HepG2 (cell line): Measurements from ENCODE around the gene LTBR. TPM values are rescaled to one million over a fixed set of nuclear protein-coding genes. Genes with fewer than 3 reads are reported as not detected.
A peak's percentile ranks its signal among the peaks of the same experiment; 100 is the strongest.

ENCODE experiments used
- CC2D1A ChIP-seq: sonication (generic); formaldehyde crosslinking; IDR thresholded peaks from 2 replicates; pipeline ENCODE4 v1.8.1; 2023; ENCODE audit warnings: mild to moderate bottlenecking, missing genetic modification reagents
- ELF3 ChIP-seq: IDR thresholded peaks from 2 replicates; pipeline ENCODE4 v1.6.1; 2016; ENCODE audit warnings: missing genetic modification reagents, missing compliant biosample characterization
- EZH2 ChIP-seq: conservative IDR thresholded peaks from 2 replicates; pipeline ENCODE4 v1.6.1; 2012; ENCODE audit warnings: mild to moderate bottlenecking, low read depth, low read length, moderate library complexity
- HNRNPLL ChIP-seq: fragments of 200-400 bp; formaldehyde crosslinking; IDR thresholded peaks from 2 replicates; pipeline ENCODE4 v1.6.1; 2017; ENCODE audit warnings: mild to moderate bottlenecking, low read depth, low read length; ENCODE audit not compliant: poor library complexity, severe bottlenecking
- JUND ChIP-seq: sonication (generic); formaldehyde crosslinking; IDR thresholded peaks from 2 replicates; pipeline ENCODE4 v1.8.0; 2022; ENCODE audit warnings: mild to moderate bottlenecking, missing genetic modification reagents
- MED8 ChIP-seq: sonication (generic); formaldehyde crosslinking; IDR thresholded peaks from 2 replicates; pipeline ENCODE4 v1.8.1; 2023; ENCODE audit warnings: mild to moderate bottlenecking, missing genetic modification reagents; ENCODE audit not compliant: insufficient replicate concordance
- NR2C2 ChIP-seq: sonication (generic); formaldehyde crosslinking; IDR thresholded peaks from 2 replicates; pipeline ENCODE4 v1.4.0; 2020; ENCODE audit warnings: missing genetic modification reagents, mild to moderate bottlenecking, moderate library complexity, borderline replicate concordance
- PTBP1 ChIP-seq: fragments of 200-400 bp; formaldehyde crosslinking; IDR thresholded peaks from 2 replicates; pipeline ENCODE4 v1.6.1; 2018; ENCODE audit warnings: low read length, low read depth; ENCODE audit not compliant: poor library complexity, severe bottlenecking
- SMARCC2 ChIP-seq: fragments of 450-650 bp; IDR thresholded peaks from 2 replicates; pipeline ENCODE4 v1.6.1; 2017; ENCODE audit warnings: antibody characterized with exemption, mild to moderate bottlenecking
- SRSF1 ChIP-seq: fragments of 200-400 bp; formaldehyde crosslinking; optimal IDR thresholded peaks from 2 replicates; pipeline ENCODE3; 2017; ENCODE audit warnings: mild to moderate bottlenecking, low read depth, low read length, moderate library complexity
- ZNF232 ChIP-seq: sonication (generic); formaldehyde crosslinking; IDR thresholded peaks from 2 replicates; pipeline ENCODE4 v1.4.0; 2020; ENCODE audit warnings: missing genetic modification reagents, borderline replicate concordance
- ZNF274 ChIP-seq: sonication (generic); formaldehyde crosslinking; IDR thresholded peaks from 2 replicates; pipeline ENCODE4 v1.5.1; 2020; ENCODE audit warnings: mild to moderate bottlenecking, missing genetic modification reagents
- ZNF329 ChIP-seq: sonication (generic); formaldehyde crosslinking; IDR thresholded peaks from 2 replicates; pipeline ENCODE4 v1.9.0; 2021; ENCODE audit warnings: low read depth, mild to moderate bottlenecking, missing genetic modification reagents
- ZNF354B ChIP-seq: sonication (generic); formaldehyde crosslinking; IDR thresholded peaks from 2 replicates; pipeline ENCODE4 v1.8.0; 2022; ENCODE audit warnings: mild to moderate bottlenecking, missing genetic modification reagents
- ZNF576 ChIP-seq: sonication (generic); formaldehyde crosslinking; IDR thresholded peaks from 2 replicates; pipeline ENCODE4 v1.4.0; 2020; ENCODE audit warnings: mild to moderate bottlenecking, missing genetic modification reagents
- ZSCAN20 ChIP-seq: sonication (generic); formaldehyde crosslinking; IDR thresholded peaks from 2 replicates; pipeline ENCODE4 v1.4.0; 2020; ENCODE audit warnings: missing genetic modification reagents, mild to moderate bottlenecking, borderline replicate concordance
- polyA plus RNA-seq, 8 experiments: library from polyadenylated mRNA; depleted of rRNA in 3 of 8; stranded (reverse) in 7 of 8; unstranded in 1 of 8; fragments of >200 nt; fragmentation: Illumina TruSeq in 4 of 8; extraction: Trizol in 4 of 8; gene quantifications; 2 replicates each; pipeline versions ENCODE4 v1.2.1 to v1.2.3, GENCODE V29; 2011 to 2016; ENCODE audit warnings: low read depth in 4 of 8, missing spikeins in 1 of 8, mixed read lengths in 1 of 8; ENCODE audit not compliant: insufficient read depth in 1 of 8
- total RNA-seq, 5 experiments: library from RNA; depleted of rRNA; stranded (reverse); fragments of >200 nt; fragmentation: Illumina TruSeq; extraction: Trizol; gene quantifications; 2 replicates each; pipeline ENCODE4 v1.2.3, GENCODE V29; 2016; ENCODE audit warnings: low read depth in 1 of 5
- TF ChIP-seq, protein P1 (sequence below): sonication (generic); formaldehyde crosslinking; conservative IDR thresholded peaks from 2 replicates; pipeline ENCODE4 v1.4.0; 2020; ENCODE audit warnings: mild to moderate bottlenecking, missing genetic modification reagents, moderate library complexity
- TF ChIP-seq, protein P2 (sequence below): sonication (generic); formaldehyde crosslinking; IDR thresholded peaks from 2 replicates; pipeline ENCODE4 v1.4.0; 2020; ENCODE audit warnings: missing genetic modification reagents
- TF ChIP-seq, protein P3 (sequence below): conservative IDR thresholded peaks from 2 replicates; pipeline ENCODE4 v1.6.1; 2018; ENCODE audit warnings: missing genetic modification reagents
- TF ChIP-seq, protein P4 (sequence below): sonication (generic); formaldehyde crosslinking; IDR thresholded peaks from 2 replicates; pipeline ENCODE4 v1.4.0; 2020; ENCODE audit warnings: missing genetic modification reagents
- TF ChIP-seq, protein P5 (sequence below): sonication (generic); formaldehyde crosslinking; IDR thresholded peaks from 2 replicates; pipeline ENCODE4 v1.4.0; 2020; ENCODE audit warnings: missing genetic modification reagents

The LTBR gene
- total and polyA plus RNA-seq, 2 of the 13 experiments (the other 11 are each of a cell fraction or from before 2014, with no cell fraction given): 31.4 to 34.8 TPM

GRCh38 chr12:6336079-6336888, 47.7 kb upstream of the LTBR start (continued):
- TF ChIP-seq, protein P1, sequence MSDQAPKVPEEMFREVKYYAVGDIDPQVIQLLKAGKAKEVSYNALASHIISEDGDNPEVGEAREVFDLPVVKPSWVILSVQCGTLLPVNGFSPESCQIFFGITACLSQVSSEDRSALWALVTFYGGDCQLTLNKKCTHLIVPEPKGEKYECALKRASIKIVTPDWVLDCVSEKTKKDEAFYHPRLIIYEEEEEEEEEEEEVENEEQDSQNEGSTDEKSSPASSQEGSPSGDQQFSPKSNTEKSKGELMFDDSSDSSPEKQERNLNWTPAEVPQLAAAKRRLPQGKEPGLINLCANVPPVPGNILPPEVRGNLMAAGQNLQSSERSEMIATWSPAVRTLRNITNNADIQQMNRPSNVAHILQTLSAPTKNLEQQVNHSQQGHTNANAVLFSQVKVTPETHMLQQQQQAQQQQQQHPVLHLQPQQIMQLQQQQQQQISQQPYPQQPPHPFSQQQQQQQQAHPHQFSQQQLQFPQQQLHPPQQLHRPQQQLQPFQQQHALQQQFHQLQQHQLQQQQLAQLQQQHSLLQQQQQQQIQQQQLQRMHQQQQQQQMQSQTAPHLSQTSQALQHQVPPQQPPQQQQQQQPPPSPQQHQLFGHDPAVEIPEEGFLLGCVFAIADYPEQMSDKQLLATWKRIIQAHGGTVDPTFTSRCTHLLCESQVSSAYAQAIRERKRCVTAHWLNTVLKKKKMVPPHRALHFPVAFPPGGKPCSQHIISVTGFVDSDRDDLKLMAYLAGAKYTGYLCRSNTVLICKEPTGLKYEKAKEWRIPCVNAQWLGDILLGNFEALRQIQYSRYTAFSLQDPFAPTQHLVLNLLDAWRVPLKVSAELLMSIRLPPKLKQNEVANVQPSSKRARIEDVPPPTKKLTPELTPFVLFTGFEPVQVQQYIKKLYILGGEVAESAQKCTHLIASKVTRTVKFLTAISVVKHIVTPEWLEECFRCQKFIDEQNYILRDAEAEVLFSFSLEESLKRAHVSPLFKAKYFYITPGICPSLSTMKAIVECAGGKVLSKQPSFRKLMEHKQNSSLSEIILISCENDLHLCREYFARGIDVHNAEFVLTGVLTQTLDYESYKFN (CRISPR knock-in tag): peak; percentile 62; the same call in 1 of the 2 replicates
- TF ChIP-seq ZSCAN20 (CRISPR knock-in tag): no peak
- TF ChIP-seq EZH2: no peak
- no peak for TF ChIP-seq NR2C2 (CRISPR knock-in tag)
- TF ChIP-seq, protein P2, sequence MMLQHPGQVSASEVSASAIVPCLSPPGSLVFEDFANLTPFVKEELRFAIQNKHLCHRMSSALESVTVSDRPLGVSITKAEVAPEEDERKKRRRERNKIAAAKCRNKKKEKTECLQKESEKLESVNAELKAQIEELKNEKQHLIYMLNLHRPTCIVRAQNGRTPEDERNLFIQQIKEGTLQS (CRISPR knock-in tag): 0 out of 2 replicates have a peak, but pooled peaks have one; percentile 43
- no peak for TF ChIP-seq ZNF329 (CRISPR knock-in tag)
- TF ChIP-seq SRSF1: no peak
- TF ChIP-seq, protein P3, sequence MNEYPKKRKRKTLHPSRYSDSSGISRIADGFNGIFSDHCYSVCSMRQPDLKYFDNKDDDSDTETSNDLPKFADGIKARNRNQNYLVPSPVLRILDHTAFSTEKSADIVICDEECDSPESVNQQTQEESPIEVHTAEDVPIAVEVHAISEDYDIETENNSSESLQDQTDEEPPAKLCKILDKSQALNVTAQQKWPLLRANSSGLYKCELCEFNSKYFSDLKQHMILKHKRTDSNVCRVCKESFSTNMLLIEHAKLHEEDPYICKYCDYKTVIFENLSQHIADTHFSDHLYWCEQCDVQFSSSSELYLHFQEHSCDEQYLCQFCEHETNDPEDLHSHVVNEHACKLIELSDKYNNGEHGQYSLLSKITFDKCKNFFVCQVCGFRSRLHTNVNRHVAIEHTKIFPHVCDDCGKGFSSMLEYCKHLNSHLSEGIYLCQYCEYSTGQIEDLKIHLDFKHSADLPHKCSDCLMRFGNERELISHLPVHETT (CRISPR knock-in tag): peak; percentile 37; the same call in 1 of the 2 replicates
- TF ChIP-seq ZNF354B (CRISPR knock-in tag): no peak
- TF ChIP-seq, protein P4, sequence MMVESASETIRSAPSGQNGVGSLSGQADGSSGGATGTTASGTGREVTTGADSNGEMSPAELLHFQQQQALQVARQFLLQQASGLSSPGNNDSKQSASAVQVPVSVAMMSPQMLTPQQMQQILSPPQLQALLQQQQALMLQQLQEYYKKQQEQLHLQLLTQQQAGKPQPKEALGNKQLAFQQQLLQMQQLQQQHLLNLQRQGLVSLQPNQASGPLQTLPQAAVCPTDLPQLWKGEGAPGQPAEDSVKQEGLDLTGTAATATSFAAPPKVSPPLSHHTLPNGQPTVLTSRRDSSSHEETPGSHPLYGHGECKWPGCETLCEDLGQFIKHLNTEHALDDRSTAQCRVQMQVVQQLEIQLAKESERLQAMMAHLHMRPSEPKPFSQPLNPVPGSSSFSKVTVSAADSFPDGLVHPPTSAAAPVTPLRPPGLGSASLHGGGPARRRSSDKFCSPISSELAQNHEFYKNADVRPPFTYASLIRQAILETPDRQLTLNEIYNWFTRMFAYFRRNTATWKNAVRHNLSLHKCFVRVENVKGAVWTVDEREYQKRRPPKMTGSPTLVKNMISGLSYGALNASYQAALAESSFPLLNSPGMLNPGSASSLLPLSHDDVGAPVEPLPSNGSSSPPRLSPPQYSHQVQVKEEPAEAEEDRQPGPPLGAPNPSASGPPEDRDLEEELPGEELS (CRISPR knock-in tag): peak; percentile 51
- TF ChIP-seq ZNF274 (CRISPR knock-in tag): no peak
- TF ChIP-seq, protein P5, sequence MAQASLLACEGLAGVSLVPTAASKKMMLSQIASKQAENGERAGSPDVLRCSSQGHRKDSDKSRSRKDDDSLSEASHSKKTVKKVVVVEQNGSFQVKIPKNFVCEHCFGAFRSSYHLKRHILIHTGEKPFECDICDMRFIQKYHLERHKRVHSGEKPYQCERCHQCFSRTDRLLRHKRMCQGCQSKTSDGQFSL (CRISPR knock-in tag): no peak
- TF ChIP-seq HNRNPLL: no peak
- TF ChIP-seq PTBP1: peak; percentile 17
- 0 out of 2 replicates have a peak, but pooled peaks have one; percentile 8 for TF ChIP-seq CC2D1A (CRISPR knock-in tag)
- TF ChIP-seq MED8 (CRISPR knock-in tag): no peak
- no peak for TF ChIP-seq ZNF576 (CRISPR knock-in tag)
- TF ChIP-seq JUND (CRISPR knock-in tag): no peak; the same call in 1 of the 2 replicates
- peak; percentile 69 for TF ChIP-seq ELF3 (CRISPR knock-in tag)
- TF ChIP-seq ZNF232 (CRISPR knock-in tag): no peak
- TF ChIP-seq SMARCC2: no peak
